Liver (tissue), 9 donors: ENCODE results near the gene PTPRN2. TPM values are rescaled to one million over a fixed set of nuclear protein-coding genes. Genes with fewer than 3 reads are reported as not detected.

ENCODE experiments used
- DNase-seq: peaks from one replicate; pipeline ENCODE4 v3.0.0-alpha.2; 2017; ENCODE audit warnings: low spot score
- H3K27ac ChIP-seq, 2 donors: one replicate each; pipeline ENCODE4 v1.7.0; 2013; ENCODE audit warnings: inconsistent platforms in 2 of 2, low read length in 2 of 2, control low read depth in 1 of 2, low read depth in 1 of 2, mild to moderate bottlenecking in 1 of 2
- H3K27me3 ChIP-seq, 4 donors: one replicate each; pipeline versions ENCODE4 v1.6.1 to v1.7.0; 2013; ENCODE audit warnings: low read length in 3 of 4, inconsistent platforms in 1 of 4, mild to moderate bottlenecking in 1 of 4, moderate library complexity in 1 of 4; ENCODE audit not compliant: control insufficient read depth in 4 of 4, insufficient read depth in 4 of 4
- H3K36me3 ChIP-seq, 4 donors: one replicate each; pipeline versions ENCODE4 v1.6.1 to v1.7.0; 2013; ENCODE audit warnings: low read length in 3 of 4, mild to moderate bottlenecking in 3 of 4, low read depth in 1 of 4, moderate library complexity in 1 of 4; ENCODE audit not compliant: control insufficient read depth in 4 of 4, insufficient read depth in 3 of 4
- H3K4me1 ChIP-seq, 4 donors: one replicate each; pipeline versions ENCODE4 v1.6.1 to v1.7.0; 2013; ENCODE audit warnings: low read length in 3 of 4, mild to moderate bottlenecking in 3 of 4, moderate library complexity in 1 of 4; ENCODE audit not compliant: control insufficient read depth in 4 of 4, insufficient read depth in 4 of 4
- H3K4me3 ChIP-seq, 3 donors: one replicate each; pipeline versions ENCODE4 v1.6.1 to v1.7.0; 2013; ENCODE audit warnings: low read length in 3 of 3, control low read depth in 1 of 3, low read depth in 1 of 3, mild to moderate bottlenecking in 1 of 3
- H3K9ac ChIP-seq, 2 donors: one replicate each; pipeline ENCODE4 v1.7.0; 2013; ENCODE audit warnings: low read length in 2 of 2, mild to moderate bottlenecking in 2 of 2, moderate library complexity in 2 of 2, control low read depth in 1 of 2, low read depth in 1 of 2
- H3K9me3 ChIP-seq, 4 donors: one replicate each; pipeline versions ENCODE4 v1.6.1 to v1.7.0; 2013; ENCODE audit warnings: low read length in 3 of 4; ENCODE audit not compliant: control insufficient read depth in 4 of 4
- EGR1 ChIP-seq, 2 donors: IDR thresholded peaks; 2 replicates each; pipeline ENCODE4 v1.6.1; 2016 to 2018; ENCODE audit warnings: antibody characterized with exemption in 2 of 2, low read depth in 2 of 2
- FOXA1 ChIP-seq: IDR thresholded peaks from 2 replicates; pipeline ENCODE4 v1.6.1; 2016; ENCODE audit warnings: antibody characterized with exemption
- FOXA2 ChIP-seq: IDR thresholded peaks from 2 replicates; pipeline ENCODE4 v1.6.1; 2016; ENCODE audit warnings: antibody characterized with exemption
- GABPA ChIP-seq, 2 donors: IDR thresholded peaks in 1 of 2; conservative IDR thresholded peaks in 1 of 2; 2 replicates each; pipeline ENCODE4 v1.6.1; 2016; ENCODE audit warnings: antibody characterized with exemption in 2 of 2, mild to moderate bottlenecking in 1 of 2, moderate library complexity in 1 of 2
- HNF4A ChIP-seq, 2 donors: conservative IDR thresholded peaks; 2 replicates each; pipeline ENCODE4 v1.6.1; 2016; ENCODE audit warnings: antibody characterized with exemption in 2 of 2, mild to moderate bottlenecking in 2 of 2
- HNF4G ChIP-seq: IDR thresholded peaks from 2 replicates; pipeline ENCODE4 v1.6.1; 2016; ENCODE audit warnings: antibody characterized with exemption
- JUND ChIP-seq, 2 donors: IDR thresholded peaks; 2 replicates each; pipeline ENCODE4 v1.6.1; 2016; ENCODE audit warnings: antibody characterized with exemption in 2 of 2
- NR2F2 ChIP-seq: IDR thresholded peaks from 2 replicates; pipeline ENCODE4 v1.6.1; 2016; ENCODE audit warnings: antibody characterized with exemption
- RAD21 ChIP-seq, 2 donors: IDR thresholded peaks; 2 replicates each; pipeline ENCODE4 v1.6.1; 2016; ENCODE audit warnings: antibody characterized with exemption in 2 of 2, mild to moderate bottlenecking in 2 of 2
- RXRA ChIP-seq, 2 donors: IDR thresholded peaks; 2 replicates each; pipeline ENCODE4 v1.6.1; 2017 to 2018; ENCODE audit warnings: antibody characterized with exemption in 2 of 2, mild to moderate bottlenecking in 1 of 2
- SP1 ChIP-seq: IDR thresholded peaks from 2 replicates; pipeline ENCODE4 v1.6.1; 2018; ENCODE audit warnings: antibody characterized with exemption, mild to moderate bottlenecking
- TAF1 ChIP-seq: conservative IDR thresholded peaks from 2 replicates; pipeline ENCODE4 v1.6.1; 2016; ENCODE audit warnings: antibody characterized with exemption, mild to moderate bottlenecking
- YY1 ChIP-seq: IDR thresholded peaks from 2 replicates; pipeline ENCODE4 v1.6.1; 2016; ENCODE audit warnings: antibody characterized with exemption, mild to moderate bottlenecking
- WGBS: extraction: QIAGEN DNeasy Blood & Tissue Kit; methylation state at CpG from one replicate; pipeline ENCODE4 v1.1.7; 2013; 5-methylcytosine and 5-hydroxymethylcytosine counted together
- polyA plus RNA-seq, 2 donors: library from polyadenylated mRNA; stranded (reverse) in 1 of 2; unstranded in 1 of 2; fragments of 200-250 nt in 1 of 2; fragments of >200 nt in 1 of 2; fragmentation: Nextera tagmentation in 1 of 2; extraction: Ambion mirVana in 1 of 2; gene quantifications; one replicate each; pipeline versions ENCODE4 v1.2.1 to v1.2.3, GENCODE V29; 2013 to 2015
- total RNA-seq, 2 donors: library from RNA; depleted of rRNA; stranded (reverse); fragments of >200 nt; gene quantifications; one replicate each; pipeline ENCODE4 v1.2.3, GENCODE V29; 2014
- TF ChIP-seq, protein P1 (sequence below): IDR thresholded peaks from 2 replicates; pipeline ENCODE4 v1.6.1; 2016; ENCODE audit warnings: antibody characterized with exemption
- TF ChIP-seq, protein P2 (sequence below): IDR thresholded peaks from 2 replicates; pipeline ENCODE4 v1.6.1; 2016; ENCODE audit warnings: antibody characterized with exemption
- TF ChIP-seq, protein P3 (sequence below): IDR thresholded peaks from 2 replicates; pipeline ENCODE4 v1.6.1; 2016; ENCODE audit warnings: antibody characterized with exemption
- TF ChIP-seq, protein P4 (sequence below): IDR thresholded peaks from 2 replicates; pipeline ENCODE4 v1.6.1; 2016; ENCODE audit warnings: antibody characterized with exemption, mild to moderate bottlenecking
- donor health status: healthy.
- donor health status: healthy.
- donor health status: healthy.
- donor health status: healthy.
- donor health status: healthy.

PTPRN2 gene
- total and polyA plus RNA-seq, 4 donors: 0.75 to 1.9 (median 1.1) TPM

DNA sequence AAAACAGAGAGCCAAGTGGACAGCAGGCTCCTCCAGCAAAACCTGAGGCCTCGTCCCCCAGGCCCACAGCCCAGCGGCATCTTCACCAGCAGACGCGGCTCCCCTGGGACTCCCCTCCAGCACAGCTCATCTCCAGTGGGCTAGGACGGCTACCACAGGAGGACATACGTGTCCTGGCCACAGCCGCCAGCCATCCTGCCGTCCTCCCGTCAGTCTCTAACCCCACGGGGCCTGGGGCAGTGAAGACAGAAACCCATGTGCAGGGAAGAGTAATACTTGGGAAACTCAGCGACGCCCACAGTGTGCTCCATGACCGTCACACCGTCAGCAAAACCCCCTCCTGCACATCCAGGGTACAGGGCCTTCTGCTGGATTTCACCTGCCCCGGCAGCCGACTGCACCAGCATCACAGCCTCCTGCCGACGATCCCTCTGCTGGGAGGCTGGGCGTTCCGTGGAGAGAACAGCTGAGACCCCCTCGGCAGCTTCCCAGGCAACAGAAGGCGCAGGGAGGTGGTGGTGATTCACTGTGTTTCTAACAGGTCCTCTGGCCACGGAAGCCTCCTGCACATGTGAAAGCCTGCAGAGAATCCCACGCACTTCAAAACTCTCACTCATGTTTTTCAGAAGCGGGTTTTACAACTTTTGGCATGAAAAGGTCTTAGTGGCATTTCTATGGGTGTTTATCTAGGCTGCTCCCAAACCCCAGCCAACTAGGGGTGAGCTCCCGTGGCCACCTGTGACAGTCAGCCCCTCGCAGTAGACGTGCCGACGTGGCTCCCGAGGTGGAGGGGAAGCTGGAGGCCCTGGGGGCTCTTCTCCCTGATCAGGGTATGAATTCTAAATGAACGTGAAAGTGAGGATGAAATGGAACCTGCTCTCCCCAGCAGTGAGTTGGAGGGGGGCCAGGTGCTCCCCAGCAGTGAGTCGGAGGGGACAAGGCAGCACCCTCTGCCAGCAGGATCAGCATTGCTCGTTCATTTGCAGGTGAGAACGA lies 513.5 kb downstream of the PTPRN2 start:
- no peaks in the 10 kb centered on the region for H3K4me1 ChIP-seq
- no peak overlapping the region for H3K4me3 ChIP-seq
- no peak for DNase-seq
- no peak overlapping the region for H3K27ac ChIP-seq
- no peaks in the 10 kb centered on the region for H3K36me3 ChIP-seq
- no peaks in the 10 kb centered on the region for H3K9me3 ChIP-seq
- no peak overlapping the region for H3K9ac ChIP-seq
- no peaks in the 10 kb centered on the region for H3K27me3 ChIP-seq
- TF ChIP-seq HNF4A (conservative IDR thresholded peaks at IDR 0.05) (no peak), NR2F2 (no peak), TAF1 (no peak), FOXA2 (no peak), FOXA1 (no peak)
- TF ChIP-seq, protein P1, sequence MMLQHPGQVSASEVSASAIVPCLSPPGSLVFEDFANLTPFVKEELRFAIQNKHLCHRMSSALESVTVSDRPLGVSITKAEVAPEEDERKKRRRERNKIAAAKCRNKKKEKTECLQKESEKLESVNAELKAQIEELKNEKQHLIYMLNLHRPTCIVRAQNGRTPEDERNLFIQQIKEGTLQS: no peak
- TF ChIP-seq, protein P2, sequence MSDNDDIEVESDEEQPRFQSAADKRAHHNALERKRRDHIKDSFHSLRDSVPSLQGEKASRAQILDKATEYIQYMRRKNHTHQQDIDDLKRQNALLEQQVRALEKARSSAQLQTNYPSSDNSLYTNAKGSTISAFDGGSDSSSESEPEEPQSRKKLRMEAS: no peak
- TF ChIP-seq, protein P3, sequence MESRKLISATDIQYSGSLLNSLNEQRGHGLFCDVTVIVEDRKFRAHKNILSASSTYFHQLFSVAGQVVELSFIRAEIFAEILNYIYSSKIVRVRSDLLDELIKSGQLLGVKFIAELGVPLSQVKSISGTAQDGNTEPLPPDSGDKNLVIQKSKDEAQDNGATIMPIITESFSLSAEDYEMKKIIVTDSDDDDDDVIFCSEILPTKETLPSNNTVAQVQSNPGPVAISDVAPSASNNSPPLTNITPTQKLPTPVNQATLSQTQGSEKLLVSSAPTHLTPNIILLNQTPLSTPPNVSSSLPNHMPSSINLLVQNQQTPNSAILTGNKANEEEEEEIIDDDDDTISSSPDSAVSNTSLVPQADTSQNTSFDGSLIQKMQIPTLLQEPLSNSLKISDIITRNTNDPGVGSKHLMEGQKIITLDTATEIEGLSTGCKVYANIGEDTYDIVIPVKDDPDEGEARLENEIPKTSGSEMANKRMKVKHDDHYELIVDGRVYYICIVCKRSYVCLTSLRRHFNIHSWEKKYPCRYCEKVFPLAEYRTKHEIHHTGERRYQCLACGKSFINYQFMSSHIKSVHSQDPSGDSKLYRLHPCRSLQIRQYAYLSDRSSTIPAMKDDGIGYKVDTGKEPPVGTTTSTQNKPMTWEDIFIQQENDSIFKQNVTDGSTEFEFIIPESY: no peak
- whole genome bisulfite sequencing: 86% methylated on average over 35 of the region's 35 CpGs

DNA sequence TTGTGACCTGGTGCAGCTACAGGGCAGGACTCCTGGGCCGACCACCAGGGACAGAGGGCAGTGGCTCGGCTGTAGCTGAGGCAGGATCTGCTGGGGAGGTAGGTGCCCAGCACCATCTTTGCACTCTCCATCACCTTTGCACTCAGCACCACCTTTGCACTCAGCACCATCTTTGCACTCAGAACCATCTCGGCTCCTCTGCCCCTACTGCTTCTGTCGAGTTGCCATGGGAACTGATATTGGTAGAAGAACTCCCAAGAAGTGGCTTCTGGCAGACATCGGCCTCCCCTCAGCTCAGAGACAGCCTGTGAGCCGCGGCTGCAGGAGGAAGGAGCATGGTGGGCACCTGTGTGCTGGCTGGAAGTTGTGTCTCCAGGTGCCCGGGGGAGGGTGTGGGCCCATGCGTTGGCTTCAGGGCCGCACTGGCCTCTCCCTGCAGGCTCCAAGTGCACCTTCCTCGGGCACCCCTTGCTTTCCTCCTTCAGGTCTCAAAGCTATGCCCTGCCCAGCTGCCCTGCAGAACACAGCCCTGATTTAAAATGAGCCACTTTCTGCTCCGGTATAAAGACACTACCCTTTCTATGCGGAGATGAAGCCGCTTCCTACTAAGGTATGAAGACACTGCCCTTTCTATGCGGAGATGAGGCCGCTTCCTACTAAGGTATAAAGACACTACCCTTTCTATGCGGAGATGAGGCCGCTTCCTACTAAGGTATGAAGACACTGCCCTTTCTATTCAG lies 514.5 kb downstream of the PTPRN2 start:
- 89% methylated on average over 18 of the region's 18 CpGs for WGBS
- DNase-seq: no peak
- Histone ChIP-seq H3K27me3 (no peaks in the 10 kb centered on the region), H3K4me1 (no peaks in the 10 kb centered on the region), H3K9ac (no peak overlapping the region), H3K9me3 (no peaks in the 10 kb centered on the region), H3K4me3 (no peak overlapping the region), H3K27ac (no peak overlapping the region), H3K36me3 (no peaks in the 10 kb centered on the region)
- TF ChIP-seq HNF4A (conservative IDR thresholded peaks at IDR 0.05) (no peak), HNF4G (no peak), RAD21 (IDR thresholded peaks at IDR 0.05) (no peak), RXRA (IDR thresholded peaks at IDR 0.05) (no peak), YY1 (no peak), EGR1 (IDR thresholded peaks at IDR 0.05; ENCODE audit: low read depth in 2 of 2) (no peak), JUND (IDR thresholded peaks at IDR 0.05) (no peak), SP1 (no peak), FOXA1 (no peak), GABPA (IDR thresholded peaks at IDR 0.05 in 1 of 2, conservative IDR thresholded peaks at IDR 0.05 in 1 of 2) (no peak)
- TF ChIP-seq, protein P4, sequence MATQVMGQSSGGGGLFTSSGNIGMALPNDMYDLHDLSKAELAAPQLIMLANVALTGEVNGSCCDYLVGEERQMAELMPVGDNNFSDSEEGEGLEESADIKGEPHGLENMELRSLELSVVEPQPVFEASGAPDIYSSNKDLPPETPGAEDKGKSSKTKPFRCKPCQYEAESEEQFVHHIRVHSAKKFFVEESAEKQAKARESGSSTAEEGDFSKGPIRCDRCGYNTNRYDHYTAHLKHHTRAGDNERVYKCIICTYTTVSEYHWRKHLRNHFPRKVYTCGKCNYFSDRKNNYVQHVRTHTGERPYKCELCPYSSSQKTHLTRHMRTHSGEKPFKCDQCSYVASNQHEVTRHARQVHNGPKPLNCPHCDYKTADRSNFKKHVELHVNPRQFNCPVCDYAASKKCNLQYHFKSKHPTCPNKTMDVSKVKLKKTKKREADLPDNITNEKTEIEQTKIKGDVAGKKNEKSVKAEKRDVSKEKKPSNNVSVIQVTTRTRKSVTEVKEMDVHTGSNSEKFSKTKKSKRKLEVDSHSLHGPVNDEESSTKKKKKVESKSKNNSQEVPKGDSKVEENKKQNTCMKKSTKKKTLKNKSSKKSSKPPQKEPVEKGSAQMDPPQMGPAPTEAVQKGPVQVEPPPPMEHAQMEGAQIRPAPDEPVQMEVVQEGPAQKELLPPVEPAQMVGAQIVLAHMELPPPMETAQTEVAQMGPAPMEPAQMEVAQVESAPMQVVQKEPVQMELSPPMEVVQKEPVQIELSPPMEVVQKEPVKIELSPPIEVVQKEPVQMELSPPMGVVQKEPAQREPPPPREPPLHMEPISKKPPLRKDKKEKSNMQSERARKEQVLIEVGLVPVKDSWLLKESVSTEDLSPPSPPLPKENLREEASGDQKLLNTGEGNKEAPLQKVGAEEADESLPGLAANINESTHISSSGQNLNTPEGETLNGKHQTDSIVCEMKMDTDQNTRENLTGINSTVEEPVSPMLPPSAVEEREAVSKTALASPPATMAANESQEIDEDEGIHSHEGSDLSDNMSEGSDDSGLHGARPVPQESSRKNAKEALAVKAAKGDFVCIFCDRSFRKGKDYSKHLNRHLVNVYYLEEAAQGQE: no peak
- TF ChIP-seq, protein P2: no peak
